Measurements from ENCODE around the gene DNAJB8. TPM values are rescaled to one million over a fixed set of nuclear protein-coding genes. Genes with fewer than 3 reads are reported as not detected.

DNAJB8 gene
- not detected for total RNA-seq
- long read RNA-seq = 0 reads

- no peak for ATAC-seq
Measured at GRCh38 chr3:128466840-128467541, at the start of gene DNAJB8. Gene DNAJB8 (minus strand): TSS chr3:128466890. CDS start chr3:128463245, 3,645 bp downstream.

GRCh38 chr3:128515967-128516366, 49.3 kb upstream of the DNAJB8 start:
- intact Hi-C loops (cut with micrococcal nuclease) = no loop called here
- DNase-seq (no peak), ATAC-seq (no peak)

More at GRCh38 chr3:128466840-128467541, at the start of gene DNAJB8:
- DNase-seq = no peak
- intact Hi-C loops (cut with micrococcal nuclease) = no loop called here

GRCh38 chr3:128508852-128509251, 42.2 kb upstream of the DNAJB8 start:
- ATAC-seq (no peak), DNase-seq (no peak)
- intact Hi-C loops (cut with micrococcal nuclease) = no loop called here

GRCh38 chr3:128506754-128507153, 40.1 kb upstream of the DNAJB8 start:
- intact Hi-C loops (cut with micrococcal nuclease) = no loop called here
- ATAC-seq (no peak), DNase-seq (no peak)

GRCh38 chr3:128505771-128506170, 39.1 kb upstream of the DNAJB8 start:
- intact Hi-C loops (cut with micrococcal nuclease) = no loop called here
- no peak for ATAC-seq
- DNase-seq = no peak

- intact Hi-C loops (cut with micrococcal nuclease) = no loop called here
- ATAC-seq (no peak), DNase-seq (no peak)
Measured at GRCh38 chr3:128504963-128505730, 38.5 kb upstream of the DNAJB8 start.

GRCh38 chr3:128504533-128504915, 37.8 kb upstream of the DNAJB8 start:
- no peak for DNase-seq
- intact Hi-C loops (cut with micrococcal nuclease) = no loop called here
- ATAC-seq = no peak

GRCh38 chr3:128503751-128504532, 37.3 kb upstream of the DNAJB8 start:
- intact Hi-C loops (cut with micrococcal nuclease) = no loop called here
- no peak for ATAC-seq
- DNase-seq = no peak

- ATAC-seq (peak; percentile 34), DNase-seq (no peak)
- intact Hi-C loops (cut with micrococcal nuclease) = no loop called here
Measured at GRCh38 chr3:128503164-128503651, 36.5 kb upstream of the DNAJB8 start.

- no peak for DNase-seq
- no peak for ATAC-seq
- intact Hi-C loops (cut with micrococcal nuclease) = no loop called here
Measured at GRCh38 chr3:128502712-128503111, 36.0 kb upstream of the DNAJB8 start.

GRCh38 chr3:128501431-128501830, 34.7 kb upstream of the DNAJB8 start:
- ATAC-seq (no peak), DNase-seq (no peak)
- intact Hi-C loops (cut with micrococcal nuclease) = no loop called here

- no peak for DNase-seq
- intact Hi-C loops (cut with micrococcal nuclease) = no loop called here
- ATAC-seq = no peak
Measured at GRCh38 chr3:128500556-128500955, 33.9 kb upstream of the DNAJB8 start.

- no peak for ATAC-seq
- DNase-seq = no peak
- intact Hi-C loops (cut with micrococcal nuclease) = loop anchor here (10.0 kb wide), 1 partner anchor 425 kb away; no protein-coding TSS in a partner anchor
Measured at GRCh38 chr3:128499724-128500275, 33.1 kb upstream of the DNAJB8 start.

- ATAC-seq (no peak), DNase-seq (no peak)
Measured at GRCh38 chr3:128498901-128499530, 32.3 kb upstream of the DNAJB8 start.

GRCh38 chr3:128498127-128498626, 31.5 kb upstream of the DNAJB8 start:
- DNase-seq (no peak), ATAC-seq (no peak)
- intact Hi-C loops (cut with micrococcal nuclease) = loop anchor here (10.0 kb wide), 1 partner anchor 423 kb away; no protein-coding TSS in a partner anchor

More at GRCh38 chr3:128498901-128499530, 32.3 kb upstream of the DNAJB8 start:
- intact Hi-C loops (cut with micrococcal nuclease) = loop anchor here (10.0 kb wide), 1 partner anchor 424 kb away; no protein-coding TSS in a partner anchor

- ATAC-seq (peak; percentile 82), DNase-seq (peak; percentile 79)
- intact Hi-C loops (cut with micrococcal nuclease) = loop anchor here (10.0 kb wide), 1 partner anchor 423 kb away; no protein-coding TSS in a partner anchor
Measured at GRCh38 chr3:128497305-128498126, 30.8 kb upstream of the DNAJB8 start.

GRCh38 chr3:128496602-128497304, 30.1 kb upstream of the DNAJB8 start:
- peak; percentile 46 for DNase-seq
- ATAC-seq = peak; percentile 50
- intact Hi-C loops (cut with micrococcal nuclease) = loop anchor here (10.0 kb wide), 1 partner anchor 422 kb away; no protein-coding TSS in a partner anchor

All from left ventricle myocardium superior (tissue), 1 donor.